Gastrocnemius medialis (tissue), 4 donors: ENCODE data around the gene ARAF. TPM values are rescaled to one million over a fixed set of nuclear protein-coding genes. Genes with fewer than 3 reads are reported as not detected.

Experiments used
- ATAC-seq, 2 donors: fragments of 150-250 bp; one replicate each; pipeline ENCODE4 v1.9.1; 2016
- DNase-seq, 2 donors: peaks; one replicate each; pipeline ENCODE4 v3.0.0-alpha.2; 2019
- H3K27ac ChIP-seq, 4 donors: fragments of 200-600 bp; sonication (generic); 1 replicate in 1 of 4; 2 replicates in 3 of 4; pipeline ENCODE4 v1.5.1; 2016 to 2018; ENCODE audit warnings: mild to moderate bottlenecking in 2 of 4, moderate library complexity in 1 of 4
- H3K27me3 ChIP-seq, 3 donors: fragments of 200-600 bp; sonication (generic) in 2 of 3; 1 replicate in 1 of 3; 2 replicates in 2 of 3; pipeline versions ENCODE4 v1.5.1 to v1.6.0; 2016 to 2019; ENCODE audit warnings: mild to moderate bottlenecking in 1 of 3, moderate library complexity in 1 of 3
- H3K36me3 ChIP-seq, 2 donors: fragments of 200-600 bp; sonication (generic) in 1 of 2; one replicate each; pipeline ENCODE4 v1.5.1; 2017 to 2018
- H3K4me1 ChIP-seq, 2 donors: fragments of 200-600 bp; sonication (generic) in 1 of 2; one replicate each; pipeline ENCODE4 v1.5.1; 2016 to 2017; ENCODE audit warnings: mild to moderate bottlenecking in 2 of 2
- H3K4me3 ChIP-seq, 4 donors: fragments of 200-600 bp; sonication (generic) in 3 of 4; 1 replicate in 1 of 4; 2 replicates in 3 of 4; pipeline ENCODE4 v1.5.1; 2016 to 2019; ENCODE audit warnings: mild to moderate bottlenecking in 2 of 4
- H3K9me3 ChIP-seq, 3 donors: fragments of 200-600 bp; sonication (generic) in 2 of 3; 1 replicate in 1 of 3; 2 replicates in 2 of 3; pipeline ENCODE4 v1.5.1; 2016 to 2019
- CTCF ChIP-seq, 5 experiments: fragments of 450-650 bp in 3 of 5; fragments of 200-600 bp in 2 of 5; sonication (generic) in 2 of 5; IDR thresholded peaks in 4 of 5; conservative IDR thresholded peaks in 1 of 5; 1 replicate in 4 of 5; 2 replicates in 1 of 5; pipeline ENCODE4 v1.5.1; 2016 to 2019; ENCODE audit warnings: antibody characterized with exemption in 5 of 5, mild to moderate bottlenecking in 3 of 5, moderate library complexity in 3 of 5
- POLR2A ChIP-seq, 2 donors: fragments of 450-650 bp; IDR thresholded peaks; one replicate each; pipeline ENCODE4 v1.6.1; 2017; ENCODE audit warnings: antibody characterized with exemption in 2 of 2, mild to moderate bottlenecking in 2 of 2, moderate library complexity in 2 of 2
- in situ Hi-C, 4 donors: fragments of 200-750 bp; cut with MboI; loops; one replicate each; pipeline versions ENCODE4 v1.15.0 to v1.8.0; 2017; ENCODE audit warnings: low sequenced_read_pairs in 4 of 4
- intact Hi-C: fragments of 100-400 bp; cut with DNase I; formaldehyde crosslinking; loops from one replicate; pipeline ENCODE4 v1.15.1; 2023; ENCODE audit warnings: low total_unique reads
- total RNA-seq, 4 donors: library from RNA; depleted of rRNA; stranded (reverse); fragments of >200 nt; gene quantifications; one replicate each; pipeline versions ENCODE4 v1.1.0 to v1.2.3, GENCODE V29; 2016

ARAF gene
- total RNA-seq, 4 donors from 2014 or later = 44.8 to 93.3 (median 66.7) TPM

- Histone ChIP-seq H3K4me1 (no peaks in the 10 kb centered on the region), H3K9me3 (no peaks in the 10 kb centered on the region), H3K27me3 (no peaks in the 10 kb centered on the region), H3K27ac (no peak overlapping the region), H3K36me3 (no peaks in the 10 kb centered on the region), H3K4me3 (no peak overlapping the region)
- in situ Hi-C loops (loop anchor here (10.0 to 25.0 kb wide), 5 partner anchors 108 to 335 kb away; partner anchors contain the start of genes UBA1 (in 2 of the 4), CDK16 (in 1 of the 4), CFP (in 1 of the 4) and ZNF81 (in 1 of the 4)), intact Hi-C loops (no loop called here)
- DNase-seq (no peak), ATAC-seq (no peak)
- TF ChIP-seq CTCF (IDR thresholded peaks at IDR 0.05 in 4 of 5, conservative IDR thresholded peaks at IDR 0.05 in 1 of 5) = no peak
- no peak for TF ChIP-seq POLR2A (IDR thresholded peaks at IDR 0.05)
Observed at GRCh38 chrX:47529548-47529947, 31.5 kb upstream of the ARAF start.

GRCh38 chrX:47530049-47530448 is 31.0 kb upstream of the ARAF start:
- H3K4me3 ChIP-seq = no peak overlapping the region
- TF ChIP-seq CTCF (IDR thresholded peaks at IDR 0.05 in 4 of 5, conservative IDR thresholded peaks at IDR 0.05 in 1 of 5) (no peak), POLR2A (IDR thresholded peaks at IDR 0.05) (no peak)
- DNase-seq (no peak), ATAC-seq (no peak)
- no peak overlapping the region for H3K27ac ChIP-seq
- no peaks in the 10 kb centered on the region for H3K4me1 ChIP-seq
- H3K9me3 ChIP-seq = no peaks in the 10 kb centered on the region
- in situ Hi-C loops = loop anchor here in 2 of 4 donors (25.0 kb wide), 3 partner anchors 107 to 318 kb away; partner anchors contain the start of genes CDK16 (in 1 of the 2), CFP (in 1 of the 2) and ZNF81 (in 1 of the 2)
- no peaks in the 10 kb centered on the region for H3K36me3 ChIP-seq
- intact Hi-C loops = no loop called here
- H3K27me3 ChIP-seq = no peaks in the 10 kb centered on the region

DNA sequence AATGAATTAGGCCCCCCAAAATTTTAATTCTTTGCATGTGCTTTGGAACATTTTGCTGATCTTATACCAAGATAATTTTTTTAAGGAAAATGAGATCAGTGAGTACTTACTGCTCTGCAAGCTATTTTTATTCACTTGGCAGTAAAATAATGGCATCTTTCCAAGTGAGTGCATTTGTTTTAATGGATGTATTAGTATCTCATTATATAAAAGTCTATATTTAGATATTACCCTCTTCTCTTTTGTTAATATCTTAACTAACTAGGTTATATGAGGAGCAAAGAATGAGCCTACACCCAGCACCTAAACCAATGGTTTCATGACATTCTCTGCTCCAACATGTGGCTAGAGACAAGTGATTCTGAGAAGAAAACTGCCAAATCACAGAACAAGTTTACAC is 21.1 kb upstream of the ARAF start:
- TF ChIP-seq CTCF (IDR thresholded peaks at IDR 0.05 in 4 of 5, conservative IDR thresholded peaks at IDR 0.05 in 1 of 5) (no peak), POLR2A (IDR thresholded peaks at IDR 0.05) (no peak)
- H3K9me3 ChIP-seq = no peaks in the 10 kb centered on the region
- no peak overlapping the region for H3K4me3 ChIP-seq
- no peak for DNase-seq
- H3K4me1 ChIP-seq = peaks cover 10 to 16% of the 10 kb centered on the region in 2 donors
- H3K27ac ChIP-seq = peak overlapping the region; percentile 78 to 85 (median 82)
- in situ Hi-C loops = loop anchor here in 2 of 4 donors (25.0 kb wide), 3 partner anchors 97 to 328 kb away; partner anchors contain the start of genes CDK16 (in 1 of the 2), CFP (in 1 of the 2) and ZNF81 (in 1 of the 2)
- H3K36me3 ChIP-seq = no peaks in the 10 kb centered on the region
- peak; percentile 22 to 41 for ATAC-seq
- no peaks in the 10 kb centered on the region for H3K27me3 ChIP-seq
- intact Hi-C loops = loop anchor here (2.0 kb wide), 1 partner anchor 119 kb away; the partner anchor contains the start of gene UXT

DNA sequence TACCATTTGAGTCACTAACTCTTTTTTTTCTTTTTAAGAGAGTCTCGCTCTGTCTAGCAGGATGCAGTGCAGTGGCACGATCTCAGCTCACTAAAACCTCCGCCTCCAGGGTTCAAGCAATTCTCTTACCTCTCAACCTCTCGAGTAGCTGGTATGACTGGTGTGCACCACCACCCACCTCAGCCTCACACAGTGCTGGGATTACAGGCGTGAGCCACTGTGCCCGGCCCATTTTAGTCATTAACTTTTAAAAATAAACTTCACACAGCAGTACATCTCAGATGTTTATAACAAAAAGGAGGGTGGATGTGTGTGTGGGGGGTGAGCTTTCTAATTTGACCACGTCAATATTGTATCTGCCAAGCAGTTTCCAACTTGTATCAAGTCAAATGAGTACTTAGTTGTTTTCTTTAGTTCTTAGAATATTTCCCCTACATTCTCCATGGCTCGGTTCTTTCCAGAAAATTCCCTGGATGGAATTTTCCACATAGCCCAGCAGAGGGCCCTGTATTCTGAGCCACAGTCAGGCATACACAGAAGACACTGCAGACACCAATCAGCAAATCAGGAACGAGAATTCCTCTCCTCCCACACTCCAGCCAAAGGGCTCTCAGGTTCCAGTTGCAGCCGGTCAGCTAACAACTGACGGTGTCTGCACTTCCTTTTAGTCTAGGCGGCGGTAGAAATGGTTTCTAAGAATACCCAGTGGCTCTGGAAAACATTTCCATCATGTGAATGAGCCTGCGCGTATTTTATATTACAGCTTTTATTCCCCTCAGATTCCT is 20.1 kb upstream of the ARAF start:
- no peaks in the 10 kb centered on the region for H3K27me3 ChIP-seq
- ATAC-seq = peak; percentile 100
- in situ Hi-C loops = loop anchor here in 2 of 4 donors (25.0 kb wide), 3 partner anchors 96 to 329 kb away; partner anchors contain the start of genes CDK16 (in 1 of the 2), CFP (in 1 of the 2) and ZNF81 (in 1 of the 2)
- peak overlapping the region in 1 of 4 donors; percentile 11 for H3K4me3 ChIP-seq
- TF ChIP-seq CTCF (IDR thresholded peaks at IDR 0.05 in 4 of 5, conservative IDR thresholded peaks at IDR 0.05 in 1 of 5) (peak; percentile 41 to 58 (median 52)), POLR2A (IDR thresholded peaks at IDR 0.05) (peak; percentile 27 to 47)
- peak; percentile 80 to 87 for DNase-seq
- no peaks in the 10 kb centered on the region for H3K36me3 ChIP-seq
- H3K27ac ChIP-seq = peak overlapping the region; percentile 78 to 85 (median 82)
- H3K4me1 ChIP-seq = peaks cover 10 to 16% of the 10 kb centered on the region in 2 donors
- H3K9me3 ChIP-seq = no peaks in the 10 kb centered on the region
- intact Hi-C loops = loop anchor here (1.0 to 2.0 kb wide), 2 partner anchors 15 to 118 kb away; partner anchors contain the start of gene UXT
